ENCODE measurements around the gene OR4B1.
"Not testable (repeated sequence)": the region's sequence is repeated elsewhere in the genome, so short reads cannot be mapped to it uniquely, and the experiment has no call there.

OR4B1 gene

DNA sequence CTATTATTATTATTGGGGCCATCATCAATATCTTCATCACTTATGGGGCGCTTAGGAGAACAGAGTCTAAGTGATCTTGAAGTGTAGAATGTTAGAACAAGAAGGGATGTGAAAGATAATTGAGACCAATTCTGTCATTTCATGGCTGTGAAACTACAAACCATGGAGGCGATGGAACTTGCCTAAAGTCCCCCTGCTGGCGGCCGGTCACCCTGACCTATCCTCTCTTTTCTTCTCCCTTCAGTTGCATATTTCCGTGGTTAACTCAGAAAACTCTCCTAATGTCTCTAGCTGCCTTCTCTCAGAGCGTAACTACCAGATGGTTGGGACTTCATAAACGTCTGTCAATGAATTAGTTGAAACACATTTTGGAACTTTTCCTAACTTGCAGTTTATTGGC, 6.6 kb upstream of the OR4B1 start:
- H3K4me1 Mint-ChIP-seq (ENCODE audit: low read depth), result no peaks in the 10 kb centered on the region
- H3K9me3 Mint-ChIP-seq, result no peaks in the 10 kb centered on the region
- no peak overlapping the region for H3K27ac Mint-ChIP-seq
- H3K27me3 Mint-ChIP-seq, result peaks cover 22% of the 10 kb centered on the region
- no peak overlapping the region for H3K4me3 Mint-ChIP-seq
- no peaks in the 10 kb centered on the region for H3K36me3 Mint-ChIP-seq (ENCODE audit: low read depth)

DNA sequence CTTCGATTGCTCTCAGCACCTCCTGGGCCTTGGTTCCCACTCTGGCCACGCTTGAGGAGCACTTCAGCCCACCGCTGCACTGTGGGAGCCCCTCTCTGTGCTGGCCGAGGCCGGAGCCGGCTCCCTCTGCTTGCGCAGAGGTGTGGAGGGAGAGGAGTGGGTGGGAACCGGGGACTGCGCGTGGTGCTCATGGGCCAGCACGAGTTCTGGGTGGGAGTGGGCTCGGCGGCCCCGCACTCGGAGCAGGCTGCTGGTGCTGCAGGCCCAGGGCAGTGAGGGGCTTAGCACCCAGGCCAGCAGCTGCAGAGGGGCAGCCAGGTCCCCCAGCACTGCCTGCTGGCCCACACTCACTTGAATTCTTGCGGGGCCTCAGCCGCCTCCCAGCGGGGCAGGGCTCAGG, 12.2 kb downstream of the OR4B1 start:
- Mint-ChIP-seq H3K27ac (no peak overlapping the region), H3K27me3 (peaks cover 4% of the 10 kb centered on the region), H3K4me3 (no peak overlapping the region), H3K36me3 (ENCODE audit: low read depth) (no peaks in the 10 kb centered on the region), H3K9me3 (peaks cover 8% of the 10 kb centered on the region), H3K4me1 (ENCODE audit: low read depth) (no peaks in the 10 kb centered on the region)

DNA sequence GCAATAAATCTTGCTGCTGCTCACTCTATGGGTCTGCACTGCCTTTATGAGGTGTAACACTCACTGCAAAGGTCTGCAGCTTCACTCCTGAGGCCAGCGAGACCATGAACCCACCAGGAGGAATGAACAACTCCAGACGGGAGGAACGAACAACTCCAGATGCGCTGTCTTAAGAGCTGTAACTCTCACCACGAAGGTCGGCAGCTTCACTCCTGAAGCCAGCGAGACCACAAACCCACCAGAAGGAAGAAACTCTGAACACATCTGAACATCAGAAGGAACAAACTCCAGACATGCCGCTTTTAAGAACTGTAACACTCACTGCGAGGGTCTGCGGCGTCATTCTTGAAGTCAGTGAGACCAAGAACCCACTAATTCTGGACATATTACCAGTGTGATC, 13.4 kb downstream of the OR4B1 start:
- H3K4me1 Mint-ChIP-seq (ENCODE audit: low read depth); H3K4me3 Mint-ChIP-seq; H3K27me3 Mint-ChIP-seq; H3K27ac Mint-ChIP-seq; H3K9me3 Mint-ChIP-seq; H3K36me3 Mint-ChIP-seq (ENCODE audit: low read depth): not testable (repeated sequence)

DNA sequence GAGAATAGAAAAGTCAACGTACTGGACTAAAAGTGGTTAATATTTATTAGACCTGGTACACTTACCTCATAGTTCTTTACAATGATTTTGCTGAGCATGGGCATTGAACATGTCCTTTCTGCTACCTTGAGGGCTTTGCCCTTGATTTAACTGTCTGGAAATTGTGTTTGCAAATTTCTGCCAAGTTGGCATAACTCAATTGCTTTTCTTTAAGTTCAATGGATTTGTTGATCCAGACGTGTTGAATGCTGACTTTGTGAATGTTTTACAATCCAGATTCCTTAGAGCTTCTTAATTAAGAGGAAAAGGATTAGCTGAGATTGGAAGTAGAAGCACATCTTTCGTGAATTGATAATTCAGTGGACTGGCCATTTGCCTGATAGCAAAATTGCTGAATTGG, 21.1 kb downstream of the OR4B1 start:
- Mint-ChIP-seq H3K4me3 (no peak overlapping the region), H3K27me3 (peaks cover 14% of the 10 kb centered on the region), H3K4me1 (ENCODE audit: low read depth) (no peaks in the 10 kb centered on the region), H3K36me3 (ENCODE audit: low read depth) (no peaks in the 10 kb centered on the region), H3K9me3 (peaks cover 5% of the 10 kb centered on the region), H3K27ac (no peak overlapping the region)

DNA sequence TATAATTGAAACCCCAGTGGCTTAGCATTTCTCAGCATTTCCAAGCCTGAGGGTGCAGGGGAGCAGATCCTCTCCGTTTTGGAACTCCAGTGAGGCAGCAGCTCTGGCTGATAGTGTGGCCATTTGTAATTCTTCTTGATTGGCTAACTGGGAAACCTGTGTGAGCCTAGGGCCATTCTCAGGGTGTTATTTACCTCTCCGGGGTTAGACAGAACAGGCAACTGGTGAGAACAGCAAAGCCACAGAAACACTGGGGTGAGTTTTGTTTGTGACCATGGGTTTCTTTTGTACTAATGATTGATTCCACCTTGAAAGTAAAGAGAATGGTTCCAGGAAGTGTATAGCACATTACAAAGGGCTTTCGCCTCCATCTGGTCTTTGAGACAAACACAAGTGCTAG, 25.9 kb downstream of the OR4B1 start:
- Mint-ChIP-seq H3K4me1 (ENCODE audit: low read depth) (no peaks in the 10 kb centered on the region), H3K27ac (no peak overlapping the region), H3K4me3 (no peak overlapping the region), H3K27me3 (peaks cover 12% of the 10 kb centered on the region), H3K36me3 (ENCODE audit: low read depth) (no peaks in the 10 kb centered on the region), H3K9me3 (no peaks in the 10 kb centered on the region)

DNA sequence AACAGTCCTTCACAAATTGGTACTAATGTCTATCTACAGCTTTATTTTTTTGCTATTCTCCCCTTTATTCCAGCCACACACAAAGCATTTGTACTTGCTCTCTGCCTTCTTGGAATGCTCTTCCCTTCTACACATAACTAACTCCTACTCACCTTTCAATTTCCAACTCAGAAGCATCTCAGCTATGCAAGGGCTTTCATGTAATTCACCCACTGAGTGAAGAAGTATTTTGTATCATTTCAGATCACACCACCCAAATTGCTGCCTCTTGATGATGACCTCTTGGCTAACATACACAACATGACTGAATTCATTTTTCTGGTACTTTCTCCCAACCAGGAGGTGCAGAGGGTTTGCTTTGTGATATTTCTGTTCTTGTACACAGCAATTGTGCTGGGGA, 28.2 kb downstream of the OR4B1 start, which contains the start of gene OR4X2:
TSS of gene OR4X2 (plus strand) at position 301 of the 400 bp plus-strand sequence. CDS start at position 301, 0 bp downstream.
- no peaks in the 10 kb centered on the region for H3K4me1 Mint-ChIP-seq (ENCODE audit: low read depth)
- H3K27ac Mint-ChIP-seq, result no peak within 1 kb of the TSS
- peaks cover 13% of the 10 kb centered on the region for H3K27me3 Mint-ChIP-seq
- no peaks in the 10 kb centered on the region for H3K36me3 Mint-ChIP-seq (ENCODE audit: low read depth)
- peaks cover 7% of the 10 kb centered on the region for H3K9me3 Mint-ChIP-seq
- H3K4me3 Mint-ChIP-seq, result no peak within 1 kb of the TSS

DNA sequence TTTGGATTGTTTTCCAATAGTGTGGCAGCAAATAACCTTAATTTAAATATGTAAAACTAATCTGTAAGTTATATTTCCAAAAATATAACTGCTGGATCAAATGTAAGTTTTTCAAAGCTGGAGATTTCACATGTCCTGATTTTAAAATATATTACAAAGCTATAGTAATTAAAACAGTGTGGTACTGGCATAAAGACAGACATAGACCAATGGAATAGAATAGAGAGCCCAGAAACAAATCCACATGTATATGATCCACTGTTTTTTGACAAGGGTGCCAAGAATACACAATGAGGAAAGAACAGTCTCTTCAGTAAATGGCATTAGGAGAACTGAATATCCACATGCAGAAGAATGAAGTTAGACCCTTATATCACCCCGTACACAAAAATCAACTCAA, 32.3 kb downstream of the OR4B1 start:
- Mint-ChIP-seq H3K27ac (no peak overlapping the region), H3K4me1 (ENCODE audit: low read depth) (no peaks in the 10 kb centered on the region), H3K27me3 (peaks cover 14% of the 10 kb centered on the region), H3K9me3 (peaks cover 7% of the 10 kb centered on the region), H3K36me3 (ENCODE audit: low read depth) (no peaks in the 10 kb centered on the region), H3K4me3 (no peak overlapping the region)

DNA sequence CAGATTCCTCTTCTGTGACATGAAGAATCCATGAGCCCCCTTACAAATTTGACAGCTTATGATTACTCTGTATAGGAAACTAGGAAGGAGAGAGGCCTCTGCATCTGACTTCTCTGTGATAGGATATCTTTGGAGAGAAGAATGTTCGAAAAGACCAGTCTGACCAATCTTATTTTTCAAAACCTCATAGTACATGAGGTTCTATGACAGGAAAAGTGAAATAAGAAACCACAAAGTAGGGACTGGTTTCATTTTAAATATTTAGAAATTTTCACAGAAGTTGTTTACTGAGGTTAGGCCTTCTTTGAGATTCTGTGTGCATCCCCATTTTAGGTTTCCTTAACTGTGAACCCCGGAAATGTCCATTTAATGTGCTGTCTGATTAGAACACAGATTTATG, 45.0 kb downstream of the OR4B1 start:
- Mint-ChIP-seq H3K4me3 (no peak overlapping the region), H3K27ac (no peak overlapping the region), H3K9me3 (no peaks in the 10 kb centered on the region), H3K27me3 (peaks cover 14% of the 10 kb centered on the region), H3K4me1 (ENCODE audit: low read depth) (no peaks in the 10 kb centered on the region), H3K36me3 (ENCODE audit: low read depth) (no peaks in the 10 kb centered on the region)

DNA sequence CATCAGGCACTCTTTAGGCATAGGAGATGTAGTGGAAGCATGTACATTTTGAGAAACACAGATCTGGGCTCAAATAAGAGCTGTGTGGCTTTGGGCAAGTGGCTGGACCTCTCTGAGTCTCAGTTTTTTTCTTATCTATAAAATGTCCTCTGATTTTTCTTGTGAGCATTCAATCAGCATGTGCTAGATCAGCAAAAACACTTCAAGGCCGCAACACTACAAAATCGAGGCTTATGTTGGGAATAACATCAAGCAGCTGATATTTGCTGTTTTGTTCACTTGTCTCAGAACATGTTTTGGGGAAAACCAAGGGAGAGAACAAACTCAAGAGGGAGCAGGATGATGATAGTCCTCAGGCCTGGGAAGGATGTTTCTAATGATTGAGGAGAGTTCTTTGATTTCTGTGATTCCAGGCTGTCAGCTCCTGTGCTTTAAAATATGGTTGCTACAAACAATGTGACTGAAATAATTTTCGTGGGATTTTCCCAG, 46.9 kb downstream of the OR4B1 start, which contains the start of gene OR4X1:
TSS of gene OR4X1 (plus strand) at position 439 of the 489 bp plus-strand sequence. CDS start at position 439, 0 bp downstream.
- H3K4me1 Mint-ChIP-seq (ENCODE audit: low read depth), result no peaks in the 10 kb centered on the region
- H3K27ac Mint-ChIP-seq, result no peak within 1 kb of the TSS
- H3K36me3 Mint-ChIP-seq (ENCODE audit: low read depth), result no peaks in the 10 kb centered on the region
- no peak within 1 kb of the TSS for H3K4me3 Mint-ChIP-seq
- H3K27me3 Mint-ChIP-seq, result no peaks in the 10 kb centered on the region
- H3K9me3 Mint-ChIP-seq, result no peaks in the 10 kb centered on the region

All from stimulated activated naive CD8-positive, alpha-beta T cell treated with anti-CD3 and anti-CD28 coated beads, Interleukin-15, Interleukin-2, amounts not matched to agents 100 ng/mL and 50 ng/mL, for 24 hours (primary cell).